Measurements from ENCODE around the gene SCN2A.

DNA sequence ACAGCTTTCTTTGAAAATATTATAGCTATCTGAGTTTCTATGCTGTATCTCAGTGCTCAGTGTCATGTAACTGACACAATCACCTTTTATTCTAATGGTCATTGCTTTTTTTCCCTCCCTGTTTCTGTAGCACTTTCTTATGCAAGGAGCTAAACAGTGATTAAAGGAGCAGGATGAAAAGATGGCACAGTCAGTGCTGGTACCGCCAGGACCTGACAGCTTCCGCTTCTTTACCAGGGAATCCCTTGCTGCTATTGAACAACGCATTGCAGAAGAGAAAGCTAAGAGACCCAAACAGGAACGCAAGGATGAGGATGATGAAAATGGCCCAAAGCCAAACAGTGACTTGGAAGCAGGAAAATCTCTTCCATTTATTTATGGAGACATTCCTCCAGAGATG is 56.4 kb downstream of the SCN2A start:
- TF ChIP-seq POLR2AphosphoS5 (IDR thresholded peaks at IDR 0.05; ENCODE audit: insufficient read depth, low read depth, low read length) (no peak), GATA2 (IDR thresholded peaks at IDR 0.05; ENCODE audit: insufficient read depth, insufficient read length, low read depth, low read length) (no peak), POLR2A (IDR thresholded peaks at IDR 0.05; ENCODE audit: low read depth, low read length) (no peak), MYC (IDR thresholded peaks at IDR 0.05; ENCODE audit: low read depth, low read length) (no peak)
